Subcutaneous adipose tissue (tissue), 4 donors: ENCODE measurements around the gene CPM. TPM values are rescaled to one million over a fixed set of nuclear protein-coding genes. Genes with fewer than 3 reads are reported as not detected.

Source experiments
- CTCF ChIP-seq: fragments of 450-650 bp; IDR thresholded peaks from one replicate; pipeline ENCODE4 v1.5.1; 2016; ENCODE audit warnings: low read depth, mild to moderate bottlenecking, control low read depth, antibody characterized with exemption, moderate library complexity
- total RNA-seq, 4 donors: library from RNA; depleted of rRNA; stranded (reverse); fragments of >200 nt; gene quantifications; one replicate each; pipeline ENCODE4 v1.1.0, GENCODE V29; 2016

CPM gene
- total RNA-seq, 4 donors from 2014 or later: 886 to 1,559 (median 1,151) TPM

- no peak for TF ChIP-seq CTCF
These were observed 117.6 kb downstream of the CPM start for GRCh38 chr12:68815232-68815927.

- no peak for TF ChIP-seq CTCF
These were observed 118.3 kb downstream of the CPM start for GRCh38 chr12:68814490-68815231.

GRCh38 chr12:68813242-68813593 is 119.8 kb downstream of the CPM start:
- no peak for TF ChIP-seq CTCF

GRCh38 chr12:68812553-68813241 is 120.3 kb downstream of the CPM start:
- no peak for TF ChIP-seq CTCF

- no peak for TF ChIP-seq CTCF
These were observed 123.6 kb downstream of the CPM start for GRCh38 chr12:68809190-68810026.

GRCh38 chr12:68808388-68809189 is 124.4 kb downstream of the CPM start:
- TF ChIP-seq CTCF: no peak
